Measurements from ENCODE around the gene FCHO2.

DNA sequence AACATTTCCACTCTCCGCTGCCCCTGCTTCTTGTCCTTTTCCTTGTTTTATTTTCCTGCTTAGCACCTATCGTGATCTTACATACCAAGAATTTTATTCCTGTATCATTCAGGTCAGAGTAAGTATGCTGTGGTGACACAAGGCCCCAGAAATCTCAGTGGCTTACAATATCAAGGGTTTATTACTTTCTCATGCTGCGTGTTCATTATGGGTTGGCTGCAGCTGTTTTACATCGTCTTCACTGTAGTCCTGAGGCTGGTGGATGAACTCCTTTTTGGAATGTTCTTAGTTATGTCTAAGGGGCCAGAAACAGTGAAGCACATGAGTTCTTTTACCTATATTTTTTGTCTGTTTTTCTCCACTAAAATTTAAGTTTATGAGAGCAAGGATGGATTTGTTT lies 51.2 kb downstream of the FCHO2 start:
- no peak for TF ChIP-seq POLR2A (IDR thresholded peaks at IDR 0.05)
- TF ChIP-seq, protein P1, sequence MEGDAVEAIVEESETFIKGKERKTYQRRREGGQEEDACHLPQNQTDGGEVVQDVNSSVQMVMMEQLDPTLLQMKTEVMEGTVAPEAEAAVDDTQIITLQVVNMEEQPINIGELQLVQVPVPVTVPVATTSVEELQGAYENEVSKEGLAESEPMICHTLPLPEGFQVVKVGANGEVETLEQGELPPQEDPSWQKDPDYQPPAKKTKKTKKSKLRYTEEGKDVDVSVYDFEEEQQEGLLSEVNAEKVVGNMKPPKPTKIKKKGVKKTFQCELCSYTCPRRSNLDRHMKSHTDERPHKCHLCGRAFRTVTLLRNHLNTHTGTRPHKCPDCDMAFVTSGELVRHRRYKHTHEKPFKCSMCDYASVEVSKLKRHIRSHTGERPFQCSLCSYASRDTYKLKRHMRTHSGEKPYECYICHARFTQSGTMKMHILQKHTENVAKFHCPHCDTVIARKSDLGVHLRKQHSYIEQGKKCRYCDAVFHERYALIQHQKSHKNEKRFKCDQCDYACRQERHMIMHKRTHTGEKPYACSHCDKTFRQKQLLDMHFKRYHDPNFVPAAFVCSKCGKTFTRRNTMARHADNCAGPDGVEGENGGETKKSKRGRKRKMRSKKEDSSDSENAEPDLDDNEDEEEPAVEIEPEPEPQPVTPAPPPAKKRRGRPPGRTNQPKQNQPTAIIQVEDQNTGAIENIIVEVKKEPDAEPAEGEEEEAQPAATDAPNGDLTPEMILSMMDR (IDR thresholded peaks at IDR 0.05): no peak

Measured in heart left ventricle (tissue), 13 donors.